NCI-H1105 treated with DMSO at 0.1 percent for 48 hours (cell line): Measurements from ENCODE around the gene SETDB2.
A peak's percentile ranks its signal among the peaks of the same experiment; 100 is the strongest.

Experiments used
- DNase-seq: peaks from one replicate; lab custom pipeline; 2025; lab: John Stamatoyannopoulos, UW

SETDB2 gene

GRCh38 chr13:49443704-49444523 is at the start of gene SETDB2, which contains the start of gene CAB39L:
Gene SETDB2 (plus strand): TSS chr13:49444274. CDS start chr13:49451894, 7,620 bp downstream.
Gene CAB39L (minus strand): TSS chr13:49444064. CDS start chr13:49382910, 61,154 bp downstream.
- peak; percentile 96 for DNase-seq

GRCh38 chr13:49395451-49395865 is 48.6 kb upstream of the SETDB2 start:
- DNase-seq: no peak

DNA sequence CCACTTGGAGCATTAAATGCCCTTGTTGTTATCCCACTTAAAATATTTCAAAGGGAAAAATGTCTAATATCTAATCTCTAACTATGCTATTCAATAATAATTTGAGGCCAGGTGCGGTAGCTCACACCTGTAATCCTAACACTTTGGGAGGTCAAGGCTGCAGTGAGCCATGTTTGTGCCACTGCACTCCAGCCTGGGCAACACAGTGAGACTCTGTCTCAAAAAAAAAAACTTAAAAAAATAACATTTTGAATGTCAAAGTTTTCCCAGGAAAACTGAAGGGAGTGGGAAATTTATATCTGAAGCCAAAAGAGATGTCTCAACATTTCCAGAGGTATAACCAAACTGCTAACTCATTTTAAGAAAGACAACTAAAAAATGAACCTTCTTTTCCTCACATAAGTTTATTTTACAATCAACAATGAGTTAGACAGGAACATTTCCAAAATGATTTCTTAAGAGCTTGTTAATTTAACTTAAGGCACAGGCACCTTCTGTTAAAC is 48.1 kb upstream of the SETDB2 start:
- no peak for DNase-seq

DNA sequence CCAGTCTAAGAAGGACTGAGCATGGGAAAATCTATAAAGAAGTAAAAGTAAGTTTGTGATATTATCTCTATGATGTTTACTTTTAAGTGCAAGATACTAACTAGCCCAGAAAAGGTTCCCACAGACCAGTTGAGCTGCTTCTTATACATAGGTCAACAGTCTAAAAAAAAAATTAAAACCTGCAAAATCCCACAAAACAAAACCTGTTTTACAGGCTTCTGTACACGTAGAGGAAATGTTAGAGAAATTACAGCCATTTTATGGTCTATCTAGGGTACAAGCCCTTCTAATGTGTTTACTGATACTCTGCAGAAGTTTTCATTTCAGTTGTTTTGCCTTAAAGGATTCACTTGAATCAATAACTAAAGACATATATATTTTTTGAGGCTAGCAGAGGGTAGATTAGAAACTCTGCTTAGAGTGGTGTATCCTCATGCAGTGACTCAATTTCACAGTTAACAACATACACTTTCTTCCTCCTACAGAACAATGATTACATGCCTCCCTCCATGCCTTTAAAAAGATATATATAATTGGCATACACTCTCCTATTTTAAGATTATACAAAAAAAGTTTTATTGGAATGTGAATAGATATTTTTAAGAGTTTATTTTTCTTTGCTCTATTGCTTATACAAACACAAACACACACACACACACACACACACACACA is 44.1 kb upstream of the SETDB2 start:
- no peak for DNase-seq

- no peak for DNase-seq
Observed at GRCh38 chr13:49400755-49401659, 43.1 kb upstream of the SETDB2 start.

DNA sequence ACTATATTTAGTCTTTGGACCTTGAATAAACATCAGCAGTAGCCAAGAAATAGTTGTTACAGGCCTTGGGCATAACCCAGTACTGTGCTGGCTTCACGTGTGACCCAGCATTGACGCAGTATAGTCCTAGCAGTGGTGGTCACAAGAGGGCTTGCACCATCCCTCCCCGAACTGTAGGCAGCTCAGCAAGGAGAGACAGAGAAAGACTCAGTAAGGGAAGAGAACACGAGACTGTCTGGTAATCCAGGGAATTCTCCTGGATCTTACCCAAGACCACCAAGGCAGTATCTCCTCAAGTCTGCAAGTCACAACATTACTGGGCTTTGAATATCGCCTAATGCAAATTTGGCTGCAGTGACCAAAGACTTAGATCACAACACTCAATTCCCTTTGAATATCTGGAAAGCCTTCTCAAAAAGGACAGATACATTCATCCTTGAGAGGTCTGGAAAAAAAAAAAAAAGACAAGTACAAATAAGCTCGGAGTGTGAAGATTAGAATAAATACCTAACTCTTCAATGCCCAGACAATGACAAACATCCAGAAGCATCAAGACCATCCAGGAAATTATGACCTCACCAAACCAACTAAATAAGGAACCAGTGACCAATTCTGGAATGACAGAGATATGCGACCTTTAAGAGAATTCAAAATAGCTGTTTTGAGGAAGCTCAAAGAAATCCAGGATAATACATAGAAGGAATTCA is 39.9 kb upstream of the SETDB2 start:
- no peak for DNase-seq

DNA sequence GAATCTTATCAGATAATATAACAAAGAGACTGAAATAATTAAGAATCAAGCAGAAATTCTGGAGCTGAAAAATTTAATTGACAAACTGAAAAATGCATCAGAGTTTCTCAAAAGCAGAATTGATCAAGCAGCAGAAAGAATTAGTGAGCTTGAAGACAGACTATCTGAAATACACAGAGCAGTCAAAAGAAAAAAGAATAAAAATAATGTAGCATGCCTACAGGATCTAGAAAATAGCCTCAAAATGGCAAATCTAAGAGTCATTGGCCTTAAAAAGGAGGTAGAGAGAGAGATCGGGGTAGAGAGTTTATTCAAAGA is 39.4 kb upstream of the SETDB2 start:
- DNase-seq: no peak

GRCh38 chr13:49407068-49407467 is 37.0 kb upstream of the SETDB2 start:
- DNase-seq: no peak

GRCh38 chr13:49407936-49408335 is 36.1 kb upstream of the SETDB2 start:
- no peak for DNase-seq

DNA sequence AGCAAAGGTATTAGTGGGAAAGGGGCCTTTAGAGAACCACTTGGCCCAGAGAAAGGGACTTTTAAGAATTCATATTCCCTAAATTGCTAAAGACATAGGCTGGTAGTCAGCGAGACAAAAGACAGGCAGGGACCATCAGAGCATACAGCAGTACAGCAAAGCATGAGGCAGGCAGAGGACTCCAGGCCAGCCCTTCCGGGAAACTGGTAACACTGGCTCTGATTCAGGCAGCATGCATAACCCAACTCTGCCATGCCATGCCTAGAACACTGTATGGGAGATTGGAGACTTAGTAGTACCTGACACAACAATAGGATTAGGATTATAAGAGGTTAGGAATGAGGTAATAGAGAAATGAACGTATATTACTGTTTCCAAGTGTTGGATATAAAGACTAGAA is 35.1 kb upstream of the SETDB2 start:
- no peak for DNase-seq

DNA sequence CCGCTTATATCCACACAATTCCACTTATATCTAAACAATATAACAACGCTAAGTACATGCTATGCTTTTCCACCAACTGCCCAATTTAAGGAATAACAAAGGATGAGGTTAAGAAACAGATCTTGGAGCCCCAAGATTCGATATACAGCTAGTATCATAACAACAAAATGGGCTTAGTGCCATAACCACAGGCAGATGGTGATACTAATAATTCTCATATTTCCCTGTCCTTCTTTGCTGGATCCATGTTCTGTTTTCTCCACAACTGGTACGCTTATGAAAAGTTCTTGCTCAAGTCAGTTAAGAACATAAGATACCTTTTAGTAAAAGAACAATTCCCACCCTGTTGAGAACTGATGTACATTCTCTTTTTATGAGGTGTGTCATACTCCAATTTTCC is 34.1 kb upstream of the SETDB2 start:
- no peak for DNase-seq

DNA sequence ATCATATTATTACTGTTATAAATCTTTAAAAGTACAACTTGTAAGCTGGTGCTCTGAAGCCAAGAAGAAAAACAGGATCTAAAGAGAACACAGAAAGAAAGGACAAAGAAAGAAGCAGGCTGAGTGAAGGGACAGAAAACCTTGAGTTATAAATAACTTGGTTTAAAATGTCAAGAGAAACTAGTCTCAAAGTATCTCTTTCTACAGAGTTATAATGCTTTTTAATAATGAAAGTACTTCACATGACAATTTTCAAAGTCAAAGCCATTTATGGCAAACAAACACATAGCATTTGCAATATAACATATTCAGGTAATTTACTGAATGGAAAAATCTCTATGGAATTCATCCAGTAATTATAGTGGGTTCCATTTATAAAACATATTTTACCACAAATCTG is 33.6 kb upstream of the SETDB2 start:
- DNase-seq: no peak

GRCh38 chr13:49411353-49411752 is 32.7 kb upstream of the SETDB2 start:
- no peak for DNase-seq

DNA sequence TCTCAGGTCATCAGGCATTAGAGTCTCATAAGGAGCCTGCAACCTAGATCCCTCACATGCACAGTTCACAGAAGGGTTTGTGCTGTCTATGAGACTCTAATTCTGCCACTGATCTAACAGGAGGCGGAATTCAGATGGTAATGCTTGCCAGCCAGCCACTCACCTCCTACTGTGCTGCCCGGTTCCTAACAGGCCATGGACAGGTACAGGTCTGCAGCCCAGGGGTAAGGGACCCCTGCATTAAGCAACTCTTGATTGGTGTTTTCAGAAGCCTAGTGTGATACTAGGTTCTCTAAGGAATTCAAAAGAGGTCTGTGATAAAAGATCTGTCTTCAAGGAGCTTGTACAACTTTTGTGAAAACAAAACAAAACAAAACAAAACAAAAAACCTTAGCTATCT is 31.3 kb upstream of the SETDB2 start:
- DNase-seq: no peak

GRCh38 chr13:49417161-49417560 is 26.9 kb upstream of the SETDB2 start:
- DNase-seq: no peak

DNA sequence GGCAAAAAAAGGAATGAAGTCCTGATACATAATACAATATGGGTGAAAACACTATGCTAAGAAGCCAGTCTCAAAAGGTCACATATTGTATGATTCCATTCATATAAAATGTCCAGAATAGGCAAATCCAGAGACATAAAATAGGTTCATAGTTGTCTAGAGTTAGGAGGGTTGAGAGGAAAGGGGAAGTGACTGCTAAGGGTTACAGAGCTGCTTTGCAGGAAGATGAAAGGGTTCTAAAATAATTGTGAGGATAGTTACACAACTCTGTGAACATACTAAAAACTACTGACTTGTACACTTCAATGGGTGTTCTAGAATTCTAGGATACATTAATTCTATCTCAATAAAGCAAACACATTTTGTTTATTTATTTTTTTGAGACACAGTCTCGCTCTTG is 25.9 kb upstream of the SETDB2 start:
- DNase-seq: no peak

DNA sequence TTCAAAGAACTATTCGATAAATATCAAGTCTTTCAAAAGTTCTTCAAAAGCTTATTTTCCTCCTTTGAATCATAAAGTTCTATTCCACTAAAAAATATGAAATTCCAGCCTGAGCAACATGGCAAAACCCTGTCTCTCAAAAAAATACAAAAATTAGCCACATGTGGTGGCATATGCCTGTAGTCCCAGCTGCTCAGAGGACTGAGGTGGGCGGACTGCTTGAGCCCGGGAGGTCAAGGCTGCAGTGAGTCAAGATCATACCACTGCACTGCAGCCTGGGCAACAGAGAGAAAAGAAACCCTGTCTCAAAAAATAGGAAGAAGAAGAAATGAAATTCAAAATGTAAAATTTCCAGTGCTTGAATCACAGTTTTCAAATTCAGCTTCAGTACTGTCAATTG is 24.8 kb upstream of the SETDB2 start:
- no peak for DNase-seq

GRCh38 chr13:49421391-49421790 is 22.7 kb upstream of the SETDB2 start:
- no peak for DNase-seq

DNA sequence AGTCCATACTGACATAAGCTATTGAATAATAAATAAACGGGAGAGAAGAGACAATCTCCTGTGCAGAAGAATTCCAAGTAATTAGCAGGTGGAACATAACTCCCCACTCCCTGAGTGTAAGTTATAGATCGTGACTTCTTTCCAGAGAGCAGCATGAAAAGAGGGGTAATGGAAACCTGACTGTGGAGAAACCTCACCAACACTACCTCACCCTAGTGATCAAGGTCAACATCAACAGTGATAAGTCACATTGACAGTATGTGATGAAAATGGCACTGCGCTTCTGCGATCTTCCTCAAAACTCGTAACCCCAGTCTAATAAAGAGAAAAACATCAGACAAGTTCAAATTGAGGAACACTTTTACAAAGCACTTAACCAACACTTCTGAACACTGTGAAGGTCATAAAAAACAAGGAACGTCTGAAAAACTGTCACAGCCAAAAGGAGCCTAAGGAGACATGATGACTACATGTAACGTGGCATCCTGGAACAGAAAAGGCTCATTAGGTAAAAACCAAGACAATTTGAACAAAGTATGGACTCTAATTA is 20.0 kb upstream of the SETDB2 start:
- no peak for DNase-seq

GRCh38 chr13:49428041-49428763 is 15.9 kb upstream of the SETDB2 start:
- no peak for DNase-seq

- no peak for DNase-seq
Observed at GRCh38 chr13:49429121-49429520, 15.0 kb upstream of the SETDB2 start.
